GM06990 (cell line): ENCODE results near the gene RASGRP3.

Source experiments
- DNase-seq: peaks from one replicate; pipeline ENCODE4 v3.0.0-alpha.2; 2011; ENCODE audit not compliant: insufficient read length; ENCODE audit errors: extremely low read depth
- H3K27me3 ChIP-seq: replicated peaks from 2 replicates; pipeline ENCODE4 v1.6.0; 2011; ENCODE audit warnings: low read length; ENCODE audit not compliant: control insufficient read depth, insufficient read depth
- H3K36me3 ChIP-seq: 2 replicates; pipeline ENCODE4 v1.5.1; 2011; ENCODE audit warnings: low read length; ENCODE audit not compliant: control insufficient read depth, insufficient read depth
- H3K4me3 ChIP-seq: replicated peaks from 2 replicates; pipeline ENCODE4 v1.5.1; 2011; ENCODE audit warnings: low read depth, mild to moderate bottlenecking, control low read depth, low read length
- CTCF ChIP-seq: IDR thresholded peaks from 2 replicates; pipeline ENCODE4 v1.5.1; 2011; ENCODE audit warnings: low read length, control low read depth, mild to moderate bottlenecking, inconsistent platforms; ENCODE audit not compliant: insufficient read depth, poor library complexity, severe bottlenecking

The RASGRP3 gene

DNA sequence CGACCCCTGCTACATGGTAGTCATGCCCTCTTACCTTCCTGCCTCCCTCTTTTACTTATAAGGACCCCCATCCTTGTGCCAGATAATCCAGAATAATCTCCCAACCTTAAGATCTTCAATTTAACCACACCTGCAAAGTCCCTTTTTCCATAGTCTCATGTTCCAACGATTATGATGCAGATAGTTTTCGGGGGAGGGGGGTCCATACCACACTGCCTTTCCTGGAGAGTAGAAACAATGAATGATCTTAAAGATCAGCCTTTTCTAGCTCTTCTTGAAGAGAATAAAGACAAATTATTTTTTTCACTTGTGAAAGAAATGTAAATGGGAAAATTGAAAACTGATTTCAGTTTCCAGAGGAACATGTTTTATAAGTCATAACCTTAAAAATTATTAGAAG, 127.0 kb downstream of the RASGRP3 start:
- Histone ChIP-seq H3K27me3 (no peaks in the 10 kb centered on the region), H3K36me3 (no peaks in the 10 kb centered on the region), H3K4me3 (no peak overlapping the region)
- no peak for DNase-seq
- no peak for TF ChIP-seq CTCF

DNA sequence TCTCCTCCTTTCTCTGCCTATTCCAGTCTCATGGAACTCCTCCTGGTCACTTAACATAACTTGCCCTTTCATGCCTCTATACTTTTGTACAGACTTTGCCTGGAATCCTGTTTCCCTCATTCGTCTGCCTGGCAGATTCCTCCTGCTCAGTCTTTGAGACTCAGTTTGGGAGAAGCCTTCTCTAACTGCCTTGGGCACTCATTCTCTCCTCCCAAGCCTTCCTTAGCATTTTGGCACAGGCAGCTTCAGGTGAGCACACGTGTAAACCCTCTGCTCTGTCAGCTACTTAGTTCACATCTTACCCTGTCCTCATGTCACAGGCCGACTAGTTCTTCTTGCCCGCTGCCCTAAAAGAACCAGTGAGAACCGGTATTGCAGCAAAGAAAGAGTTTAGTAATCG, 128.6 kb downstream of the RASGRP3 start:
- no peaks in the 10 kb centered on the region for H3K27me3 ChIP-seq
- H3K36me3 ChIP-seq = no peaks in the 10 kb centered on the region
- no peak for TF ChIP-seq CTCF
- no peak for DNase-seq
- H3K4me3 ChIP-seq = no peak overlapping the region

GRCh38 chr2:33606100-33606499, 129.7 kb downstream of the RASGRP3 start:
- Histone ChIP-seq H3K27me3 (no peaks in the 10 kb centered on the region), H3K36me3 (no peaks in the 10 kb centered on the region), H3K4me3 (no peak overlapping the region)
- TF ChIP-seq CTCF = no peak
- no peak for DNase-seq

- no peak overlapping the region for H3K4me3 ChIP-seq
- no peak for TF ChIP-seq CTCF
- no peaks in the 10 kb centered on the region for H3K36me3 ChIP-seq
- H3K27me3 ChIP-seq = no peaks in the 10 kb centered on the region
- DNase-seq = no peak
These were observed 130.2 kb downstream of the RASGRP3 start for GRCh38 chr2:33606622-33607021.

DNA sequence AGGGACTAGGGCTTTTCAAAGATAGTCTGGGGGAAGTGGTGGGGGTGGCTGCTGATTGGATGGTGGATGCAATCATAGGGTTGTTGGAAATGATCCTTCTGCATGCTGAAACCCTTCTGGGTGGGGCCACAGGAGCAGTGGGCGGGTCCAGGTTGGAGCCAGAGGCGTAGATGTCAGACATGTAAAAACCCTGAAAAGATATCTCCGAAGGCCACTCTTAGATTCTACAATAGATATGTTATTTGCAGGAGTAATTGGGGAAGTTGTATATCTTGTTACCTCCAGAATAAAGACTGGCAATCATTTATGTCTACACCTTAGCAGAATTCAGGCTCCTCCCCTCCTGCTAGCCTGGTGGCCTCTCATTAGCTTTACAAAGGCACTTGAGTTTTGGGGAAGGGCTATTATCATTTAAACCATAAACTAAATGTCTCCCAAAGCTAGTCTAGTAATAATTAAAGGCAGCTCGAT, 130.8 kb downstream of the RASGRP3 start:
- H3K27me3 ChIP-seq = no peaks in the 10 kb centered on the region
- TF ChIP-seq CTCF = no peak
- H3K4me3 ChIP-seq = no peak overlapping the region
- H3K36me3 ChIP-seq = no peaks in the 10 kb centered on the region
- DNase-seq = no peak

- DNase-seq = no peak
- TF ChIP-seq CTCF = no peak
- no peaks in the 10 kb centered on the region for H3K27me3 ChIP-seq
These were observed 131.5 kb downstream of the RASGRP3 start for GRCh38 chr2:33607905-33608304.

More at GRCh38 chr2:33607905-33608304, 131.5 kb downstream of the RASGRP3 start:
- no peak overlapping the region for H3K4me3 ChIP-seq
- no peaks in the 10 kb centered on the region for H3K36me3 ChIP-seq
